NCI-H1417 treated with DMSO at 0.1 percent for 48 hours (cell line): ENCODE data around the gene KCNB1.

Source experiments
- DNase-seq: peaks from one replicate; lab custom pipeline; 2025; lab: John Stamatoyannopoulos, UW

KCNB1 gene

GRCh38 chr20:49409302-49409974, 73.0 kb downstream of the KCNB1 start:
- no peak for DNase-seq

- no peak for DNase-seq
Measured at GRCh38 chr20:49408509-49409104, 73.9 kb downstream of the KCNB1 start.

GRCh38 chr20:49406666-49407065, 75.8 kb downstream of the KCNB1 start:
- DNase-seq, result no peak

- DNase-seq, result no peak
Measured at GRCh38 chr20:49405696-49406095, 76.8 kb downstream of the KCNB1 start.

- DNase-seq, result peak; percentile 78
Measured at GRCh38 chr20:49405062-49405683, 77.3 kb downstream of the KCNB1 start.

- DNase-seq, result no peak
Measured at GRCh38 chr20:49404461-49404860, 78.0 kb downstream of the KCNB1 start.

GRCh38 chr20:49403911-49404310, 78.6 kb downstream of the KCNB1 start:
- no peak for DNase-seq

GRCh38 chr20:49403012-49403411, 79.5 kb downstream of the KCNB1 start:
- DNase-seq, result no peak

- DNase-seq, result no peak
Measured at GRCh38 chr20:49400904-49401303, 81.6 kb downstream of the KCNB1 start.

GRCh38 chr20:49400410-49400809, 82.1 kb downstream of the KCNB1 start:
- DNase-seq, result no peak

GRCh38 chr20:49399329-49399728, 83.1 kb downstream of the KCNB1 start:
- no peak for DNase-seq

GRCh38 chr20:49398401-49399144, 83.9 kb downstream of the KCNB1 start:
- DNase-seq, result no peak

- DNase-seq, result no peak
Measured at GRCh38 chr20:49397525-49397924, 84.9 kb downstream of the KCNB1 start.

GRCh38 chr20:49396230-49396629, 86.2 kb downstream of the KCNB1 start:
- DNase-seq, result no peak

- no peak for DNase-seq
Measured at GRCh38 chr20:49395659-49396058, 86.8 kb downstream of the KCNB1 start.

GRCh38 chr20:49395183-49395582, 87.3 kb downstream of the KCNB1 start:
- no peak for DNase-seq

- DNase-seq, result no peak
Measured at GRCh38 chr20:49394757-49395156, 87.7 kb downstream of the KCNB1 start.

GRCh38 chr20:49394264-49394663, 88.2 kb downstream of the KCNB1 start:
- DNase-seq, result no peak

- no peak for DNase-seq
Measured at GRCh38 chr20:49393803-49394202, 88.7 kb downstream of the KCNB1 start.

- DNase-seq, result peak; percentile 34
Measured at GRCh38 chr20:49392745-49393144, 89.7 kb downstream of the KCNB1 start.

GRCh38 chr20:49391404-49392245, 90.8 kb downstream of the KCNB1 start:
- no peak for DNase-seq

GRCh38 chr20:49389854-49390253, 92.6 kb downstream of the KCNB1 start:
- DNase-seq, result no peak
